Activated T-helper 2 cell treated with anti-CD3 and anti-CD28 coated beads, Interferon-gamma antibody, Interleukin-2, Interleukin-4, amounts not matched to agents 10 μg/mL and 5 μg/mL and 100 μg/mL, durations not matched to agents 14 hours and 24 hours and 36 hours (primary cell): Measurements from ENCODE around the gene MUC2. TPM values are rescaled to one million over a fixed set of nuclear protein-coding genes. Genes with fewer than 3 reads are reported as not detected.

Experiments used
- DNase-seq: peaks from one replicate; pipeline ENCODE4 v3.0.0; 2021; ENCODE audit warnings: low spot score
- H3K27ac Mint-ChIP-seq: one replicate; pipeline ENCODE4 v1.8.0; 2021; ENCODE audit warnings: mixed read lengths
- H3K27me3 Mint-ChIP-seq: one replicate; pipeline ENCODE4 v1.8.0; 2021; ENCODE audit warnings: low read depth, mixed read lengths
- H3K36me3 Mint-ChIP-seq: one replicate; pipeline ENCODE4 v1.8.0; 2021; ENCODE audit warnings: low read depth, mixed read lengths
- H3K4me1 Mint-ChIP-seq: one replicate; pipeline ENCODE4 v1.8.0; 2021; ENCODE audit warnings: low read depth, mixed read lengths
- H3K4me3 Mint-ChIP-seq: one replicate; pipeline ENCODE4 v1.8.0; 2021; ENCODE audit warnings: low read depth, mild to moderate bottlenecking, moderate library complexity, mixed read lengths
- H3K9me3 Mint-ChIP-seq: one replicate; pipeline ENCODE4 v1.8.0; 2021; ENCODE audit warnings: mixed read lengths
- intact Hi-C: fragments of 100-400 bp; cut with micrococcal nuclease; formaldehyde crosslinking; loops from one replicate; pipeline ENCODE4 v1.15.1; 2023
- total RNA-seq: library from RNA; stranded (reverse); gene quantifications from 2 replicates; pipeline ENCODE4 v1.2.3, GENCODE V29; 2022

MUC2 gene
- not detected in 2 replicates for total RNA-seq

- no peak for DNase-seq
- intact Hi-C loops = no loop called here
- Mint-ChIP-seq H3K27ac (no peak within 1 kb of the TSS), H3K36me3 (no peaks in the 10 kb centered on the region), H3K4me1 (no peaks in the 10 kb centered on the region), H3K27me3 (no peaks in the 10 kb centered on the region), H3K9me3 (no peaks in the 10 kb centered on the region), H3K4me3 (no peak within 1 kb of the TSS)
Observed at GRCh38 chr11:1074244-1075221, at the start of gene MUC2. Gene MUC2, plus strand, starts transcription at chr11:1074874.

- intact Hi-C loops = no loop called here
- Mint-ChIP-seq H3K27me3 (no peaks in the 10 kb centered on the region), H3K36me3 (no peaks in the 10 kb centered on the region)
Observed at GRCh38 chr11:1025410-1026162, 49.1 kb upstream of the MUC2 start.

GRCh38 chr11:1026163-1026450 is 48.6 kb upstream of the MUC2 start:
- intact Hi-C loops = no loop called here
- H3K9me3 Mint-ChIP-seq = no peaks in the 10 kb centered on the region
- no peak overlapping the region for H3K27ac Mint-ChIP-seq
- H3K4me3 Mint-ChIP-seq = no peak overlapping the region
- no peaks in the 10 kb centered on the region for H3K4me1 Mint-ChIP-seq
- H3K27me3 Mint-ChIP-seq = no peaks in the 10 kb centered on the region
- no peak for DNase-seq
- no peaks in the 10 kb centered on the region for H3K36me3 Mint-ChIP-seq

More at GRCh38 chr11:1025410-1026162, 49.1 kb upstream of the MUC2 start:
- H3K4me3 Mint-ChIP-seq = no peak overlapping the region
- H3K9me3 Mint-ChIP-seq = no peaks in the 10 kb centered on the region
- H3K27ac Mint-ChIP-seq = no peak overlapping the region
- DNase-seq = no peak
- no peaks in the 10 kb centered on the region for H3K4me1 Mint-ChIP-seq

DNA sequence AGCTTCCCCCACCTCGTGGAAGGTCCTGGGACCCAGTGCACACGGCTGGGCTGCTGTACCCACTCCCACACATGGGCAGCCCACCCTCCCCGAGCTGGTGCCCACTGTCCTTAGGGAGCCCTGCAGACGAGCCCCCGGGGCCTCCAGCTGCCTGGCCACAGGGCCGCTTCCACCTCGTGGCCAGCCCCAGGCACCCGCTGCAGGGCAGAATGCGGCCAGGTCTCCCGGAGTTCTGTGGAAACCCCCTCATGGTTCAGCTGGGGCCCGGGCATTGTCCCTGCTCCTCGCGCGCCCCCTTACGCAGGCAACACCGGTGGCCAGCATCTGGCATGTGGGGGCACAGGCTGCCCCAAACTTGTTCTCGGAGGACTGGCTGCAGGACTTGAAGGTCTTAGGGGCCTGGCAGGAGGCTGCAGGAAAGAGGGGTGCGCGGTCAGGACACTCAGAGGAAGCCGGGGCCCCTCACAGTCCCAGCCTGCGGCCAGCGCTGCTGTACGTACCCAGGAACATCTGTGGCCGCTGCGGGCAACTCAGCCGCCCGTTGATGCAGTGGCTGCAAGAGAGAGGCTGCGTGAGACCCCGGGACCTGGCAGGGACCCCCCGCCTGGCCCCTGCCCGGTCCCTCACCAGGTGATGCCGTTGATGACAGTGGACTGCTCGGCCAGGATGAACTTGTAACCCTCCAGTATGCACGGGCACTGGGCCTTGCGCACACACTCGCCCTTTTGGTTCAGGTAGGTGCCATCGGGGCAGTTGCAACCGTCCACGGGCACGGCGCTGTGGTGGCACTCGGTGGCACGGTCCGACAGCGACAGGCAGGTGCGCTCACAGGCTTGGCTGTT is 47.8 kb upstream of the MUC2 start:
- H3K36me3 Mint-ChIP-seq = no peaks in the 10 kb centered on the region
- no peak overlapping the region for H3K27ac Mint-ChIP-seq
- H3K4me3 Mint-ChIP-seq = no peak overlapping the region
- intact Hi-C loops = no loop called here
- H3K27me3 Mint-ChIP-seq = no peaks in the 10 kb centered on the region
- H3K4me1 Mint-ChIP-seq = no peaks in the 10 kb centered on the region
- no peak for DNase-seq
- H3K9me3 Mint-ChIP-seq = no peaks in the 10 kb centered on the region

DNA sequence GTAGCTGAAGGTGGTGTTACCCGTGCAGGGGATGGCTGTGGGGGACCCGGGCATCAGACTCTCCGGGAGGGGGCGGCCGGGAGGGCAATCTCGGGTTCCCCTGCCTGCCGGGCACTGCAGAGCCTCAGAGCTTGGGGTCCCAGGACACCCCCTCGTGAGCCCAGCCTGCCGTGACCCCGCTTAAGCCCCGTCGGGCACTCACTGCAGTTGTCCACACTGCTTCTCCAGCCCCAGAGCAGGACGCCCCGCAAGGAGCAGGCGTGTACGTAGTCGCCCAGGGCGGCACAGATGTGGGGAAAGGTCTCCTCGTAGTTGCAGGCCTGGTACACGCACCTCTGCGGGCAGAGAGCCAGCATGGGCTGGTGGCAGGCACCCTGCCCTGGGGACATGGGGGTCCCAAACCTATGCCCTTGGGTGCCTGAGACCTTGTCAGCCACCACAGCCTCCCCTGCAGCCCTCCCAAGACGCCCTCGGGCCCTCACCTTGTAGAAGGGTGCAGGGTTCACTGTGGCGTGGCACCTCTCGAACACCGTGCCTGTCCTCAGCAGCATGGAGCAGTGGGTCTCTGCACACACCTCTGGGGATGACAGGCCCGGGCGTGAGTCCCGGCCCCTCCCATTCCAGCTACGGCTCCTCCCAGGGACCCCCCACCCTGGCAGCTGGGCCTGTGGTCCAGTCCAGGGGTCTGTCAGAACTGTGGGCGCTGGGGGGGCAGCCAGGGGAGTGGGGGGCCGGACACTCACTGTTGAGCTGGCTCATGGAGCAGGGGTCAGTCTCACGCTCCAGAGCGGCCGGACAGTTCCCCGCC is 47.0 kb upstream of the MUC2 start:
- H3K27me3 Mint-ChIP-seq = no peaks in the 10 kb centered on the region
- no peak overlapping the region for H3K27ac Mint-ChIP-seq
- no peak overlapping the region for H3K4me3 Mint-ChIP-seq
- no peaks in the 10 kb centered on the region for H3K36me3 Mint-ChIP-seq
- no peaks in the 10 kb centered on the region for H3K9me3 Mint-ChIP-seq
- DNase-seq = no peak
- H3K4me1 Mint-ChIP-seq = no peaks in the 10 kb centered on the region
- intact Hi-C loops = no loop called here

DNA sequence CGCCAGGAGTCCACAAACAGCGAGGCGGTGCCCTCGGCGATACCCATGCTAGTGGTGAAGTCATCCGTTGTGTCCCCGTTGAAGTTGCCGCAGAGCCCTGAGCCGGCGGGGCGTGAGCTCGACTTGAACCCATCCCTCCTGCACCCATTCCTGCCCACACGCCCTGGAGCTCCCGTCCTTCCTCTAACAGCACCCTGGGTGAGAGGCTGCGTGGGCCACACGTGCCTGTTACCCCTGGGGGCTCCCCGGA is 46.5 kb upstream of the MUC2 start:
- no peaks in the 10 kb centered on the region for H3K36me3 Mint-ChIP-seq
- no peaks in the 10 kb centered on the region for H3K9me3 Mint-ChIP-seq
- H3K27me3 Mint-ChIP-seq = no peaks in the 10 kb centered on the region
- intact Hi-C loops = no loop called here
- no peaks in the 10 kb centered on the region for H3K4me1 Mint-ChIP-seq
- no peak for DNase-seq
- H3K27ac Mint-ChIP-seq = no peak overlapping the region
- H3K4me3 Mint-ChIP-seq = no peak overlapping the region

DNA sequence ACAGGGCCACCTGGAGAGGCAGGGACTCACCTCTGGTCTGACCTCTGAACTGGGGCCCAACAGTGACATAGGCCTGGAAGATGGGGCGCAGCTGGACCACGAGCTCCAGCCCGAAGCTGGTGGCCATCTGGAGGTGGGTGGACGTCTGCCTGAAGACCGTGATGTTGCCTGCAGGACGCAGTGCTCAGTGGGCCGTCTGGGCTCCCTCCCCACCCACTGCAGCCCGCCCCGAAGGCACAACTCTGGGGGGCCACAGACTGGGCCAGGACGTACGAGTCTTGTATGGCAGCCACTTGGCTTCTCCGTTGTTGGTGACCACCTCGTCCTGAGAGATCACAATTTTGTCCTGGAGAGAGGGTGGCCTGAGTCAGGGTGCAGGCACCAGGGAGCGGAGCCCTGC is 46.1 kb upstream of the MUC2 start:
- H3K4me3 Mint-ChIP-seq = no peak overlapping the region
- no peak overlapping the region for H3K27ac Mint-ChIP-seq
- intact Hi-C loops = no loop called here
- H3K36me3 Mint-ChIP-seq = no peaks in the 10 kb centered on the region
- H3K4me1 Mint-ChIP-seq = no peaks in the 10 kb centered on the region
- H3K27me3 Mint-ChIP-seq = no peaks in the 10 kb centered on the region
- no peak for DNase-seq
- no peaks in the 10 kb centered on the region for H3K9me3 Mint-ChIP-seq

- Mint-ChIP-seq H3K4me1 (no peaks in the 10 kb centered on the region), H3K36me3 (no peaks in the 10 kb centered on the region), H3K4me3 (no peak overlapping the region), H3K9me3 (no peaks in the 10 kb centered on the region), H3K27me3 (no peaks in the 10 kb centered on the region), H3K27ac (no peak overlapping the region)
- intact Hi-C loops = no loop called here
- DNase-seq = no peak
Observed at GRCh38 chr11:1029051-1029450, 45.6 kb upstream of the MUC2 start.

GRCh38 chr11:1029654-1030053 is 45.0 kb upstream of the MUC2 start:
- no peaks in the 10 kb centered on the region for H3K27me3 Mint-ChIP-seq
- H3K36me3 Mint-ChIP-seq = no peaks in the 10 kb centered on the region
- no peaks in the 10 kb centered on the region for H3K9me3 Mint-ChIP-seq
- DNase-seq = no peak
- no peaks in the 10 kb centered on the region for H3K4me1 Mint-ChIP-seq
- H3K27ac Mint-ChIP-seq = no peak overlapping the region
- H3K4me3 Mint-ChIP-seq = no peak overlapping the region
- intact Hi-C loops = no loop called here

- no peak for DNase-seq
- Mint-ChIP-seq H3K27ac (no peak overlapping the region), H3K4me1 (no peaks in the 10 kb centered on the region), H3K4me3 (no peak overlapping the region), H3K27me3 (no peaks in the 10 kb centered on the region), H3K9me3 (no peaks in the 10 kb centered on the region), H3K36me3 (no peaks in the 10 kb centered on the region)
- intact Hi-C loops = no loop called here
Observed at GRCh38 chr11:1030086-1030485, 44.6 kb upstream of the MUC2 start.

DNA sequence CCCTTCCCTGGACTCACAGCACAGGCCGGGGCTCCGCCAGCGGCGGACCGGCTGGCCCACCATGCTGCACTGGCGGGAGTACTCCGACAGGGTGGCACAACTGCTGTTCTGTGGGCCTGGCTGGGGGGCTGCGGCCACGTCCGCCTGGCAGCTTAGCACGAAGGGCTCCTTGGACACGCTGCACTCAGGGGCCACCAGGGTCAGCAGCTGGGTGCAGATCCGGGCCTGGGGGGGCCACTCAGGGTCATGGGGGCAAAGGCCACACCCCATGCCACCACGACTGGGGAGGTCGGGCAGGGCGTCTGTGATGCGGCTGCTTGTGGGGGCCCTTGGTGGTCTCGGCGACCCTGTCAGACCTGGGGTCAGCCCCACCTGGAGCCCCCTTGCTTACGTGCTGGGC is 44.1 kb upstream of the MUC2 start:
- Mint-ChIP-seq H3K4me1 (no peaks in the 10 kb centered on the region), H3K9me3 (no peaks in the 10 kb centered on the region), H3K27ac (no peak overlapping the region), H3K36me3 (no peaks in the 10 kb centered on the region), H3K4me3 (no peak overlapping the region), H3K27me3 (no peaks in the 10 kb centered on the region)
- DNase-seq = no peak
- intact Hi-C loops = no loop called here

DNA sequence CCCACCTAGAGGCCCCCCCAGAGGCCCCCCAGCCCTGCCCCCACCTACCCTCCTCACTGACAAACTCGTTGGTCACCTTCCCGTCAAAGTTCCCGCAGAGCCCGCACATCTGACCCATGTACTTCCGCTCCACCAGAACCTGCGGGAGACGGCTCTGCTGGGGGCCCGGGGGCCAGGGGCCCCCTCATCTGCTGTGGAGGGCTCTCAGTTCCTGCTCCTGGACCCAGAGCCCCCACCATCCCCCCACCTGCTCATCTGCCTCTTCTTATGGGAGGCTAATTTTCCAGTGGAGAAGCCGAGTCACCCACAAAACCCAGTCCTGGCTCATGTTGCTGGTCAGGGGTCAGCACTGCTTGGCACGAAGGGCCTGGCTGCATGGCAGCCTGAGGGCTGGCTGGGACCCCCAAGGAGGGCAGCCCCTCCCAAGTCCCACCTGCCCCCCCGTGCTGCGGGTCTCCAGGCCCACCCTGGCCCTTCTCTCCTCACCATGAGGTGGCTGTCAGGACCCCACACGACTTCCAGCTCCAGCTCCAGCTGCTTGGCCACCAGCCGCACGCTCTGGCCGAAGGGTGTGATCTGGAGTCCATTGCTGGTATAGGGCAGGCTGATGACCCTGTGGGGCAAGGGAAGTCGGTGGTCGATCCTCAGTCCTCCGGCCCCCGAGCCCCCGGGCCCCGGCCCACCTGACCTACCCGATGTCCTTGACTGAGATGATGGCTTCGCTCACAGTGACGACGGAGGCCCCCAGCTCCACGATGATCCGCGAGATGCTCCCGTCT is 43.4 kb upstream of the MUC2 start:
- Mint-ChIP-seq H3K4me1 (no peaks in the 10 kb centered on the region), H3K27ac (no peak overlapping the region), H3K4me3 (no peak overlapping the region), H3K27me3 (no peaks in the 10 kb centered on the region), H3K9me3 (no peaks in the 10 kb centered on the region), H3K36me3 (no peaks in the 10 kb centered on the region)
- DNase-seq = no peak
- intact Hi-C loops = no loop called here
